PC-9 (cell line): ENCODE results near the gene NUDT16L1. TPM values are rescaled to one million over a fixed set of nuclear protein-coding genes. Genes with fewer than 3 reads are reported as not detected.

Source experiments
- BruUV-seq: library from RNA; stranded (reverse); fragments of 400-500 nt; replicated peaks from 2 replicates; lab custom pipeline; 2021; lab: Mats Ljungman, UMichigan
- CTCF ChIA-PET: fragments of 300-600 bp; sonication (Branson Sonifier 250); formaldehyde crosslinking; loops from one replicate; lab custom pipeline; 2022; ENCODE audit warnings: antibody characterized with exemption; lab: Charles Lee
- POLR2A ChIA-PET: fragments of 300-600 bp; sonication (Branson Sonifier 250); formaldehyde crosslinking; loops from one replicate; lab custom pipeline; 2022; ENCODE audit warnings: antibody characterized with exemption; ENCODE audit not compliant: unreplicated experiment; lab: Charles Lee
- DNase-seq, 2 experiments: peaks; one replicate each; pipeline versions ENCODE4 v3.0.0 to v3.0.0-alpha.2; 2015 to 2022; ENCODE audit warnings: mixed read lengths in 1 of 2
- H2AFZ ChIP-seq: fragments of 200-600 bp; sonication (generic); 2 replicates; pipeline ENCODE4 v1.8.1; 2017; ENCODE audit warnings: antibody characterized with exemption
- H3F3A ChIP-seq: fragments of 200-600 bp; sonication (generic); 2 replicates; pipeline ENCODE4 v1.8.1; 2017; ENCODE audit warnings: antibody characterized with exemption, mild to moderate bottlenecking, low read depth; ENCODE audit not compliant: insufficient read depth
- H3K27ac ChIP-seq: fragments of 200-600 bp; sonication (generic); 2 replicates; pipeline ENCODE4 v1.6.1; 2016; ENCODE audit warnings: mixed run types
- H3K27me3 ChIP-seq: fragments of 200-600 bp; sonication (generic); 2 replicates; pipeline ENCODE4 v1.6.1; 2016; ENCODE audit warnings: low read depth, mixed run types; ENCODE audit not compliant: insufficient read depth
- H3K36me3 ChIP-seq: fragments of 200-600 bp; sonication (generic); 2 replicates; pipeline ENCODE4 v1.6.1; 2016; ENCODE audit warnings: low read depth, mixed run types
- H3K4me1 ChIP-seq: fragments of 200-600 bp; sonication (generic); replicated peaks from 2 replicates; pipeline ENCODE4 v1.6.1; 2016; ENCODE audit warnings: mixed run types; ENCODE audit not compliant: insufficient read depth
- H3K4me2 ChIP-seq: fragments of 200-600 bp; sonication (generic); 2 replicates; pipeline ENCODE4 v1.6.1; 2017; ENCODE audit warnings: mixed run types
- H3K4me3 ChIP-seq: fragments of 200-600 bp; sonication (generic); 2 replicates; pipeline ENCODE4 v1.6.1; 2016; ENCODE audit warnings: mixed run types
- H3K79me2 ChIP-seq: fragments of 200-600 bp; sonication (generic); 2 replicates; pipeline ENCODE4 v1.6.1; 2017; ENCODE audit warnings: low read depth, mixed run types
- H3K9me2 ChIP-seq: fragments of 200-600 bp; sonication (generic); 2 replicates; pipeline ENCODE4 v1.8.1; 2017; ENCODE audit warnings: mild to moderate bottlenecking; ENCODE audit not compliant: insufficient read depth
- H3K9me3 ChIP-seq: fragments of 200-600 bp; sonication (generic); 2 replicates; pipeline ENCODE4 v1.8.1; 2016; ENCODE audit warnings: low read depth; ENCODE audit not compliant: insufficient read depth
- H4K20me1 ChIP-seq: fragments of 200-600 bp; sonication (generic); 2 replicates; pipeline ENCODE4 v1.8.1; 2017; ENCODE audit not compliant: insufficient read depth
- CTCF ChIP-seq: fragments of 200-600 bp; sonication (generic); conservative IDR thresholded peaks from 2 replicates; pipeline ENCODE4 v1.6.1; 2017; ENCODE audit warnings: mixed run types, antibody characterized with exemption, mild to moderate bottlenecking, moderate library complexity
- EZH2 ChIP-seq: fragments of 200-600 bp; sonication (generic); IDR thresholded peaks from 2 replicates; pipeline ENCODE4 v1.8.0; 2017; ENCODE audit warnings: antibody characterized with exemption, low read depth
- intact Hi-C: fragments of 100-400 bp; cut with micrococcal nuclease; formaldehyde crosslinking; loops from one replicate; pipeline ENCODE4 v1.10.0; 2022; ENCODE audit not compliant: unreplicated experiment
- total RNA-seq: library from RNA; stranded (reverse); gene quantifications from 2 replicates; pipeline ENCODE4 v1.2.3, GENCODE V29; 2021

NUDT16L1 gene
- total RNA-seq, 1 experiment from 2014 or later, result 25.7 TPM

GRCh38 chr16:4726616-4727015 is 33.3 kb downstream of the NUDT16L1 start:
- no peaks in the 10 kb centered on the region; the same call in 1 of the 2 replicates for H3K79me2 ChIP-seq
- H3K36me3 ChIP-seq, result peaks cover 8% of the 10 kb centered on the region
- no TSS peak for BruUV-seq
- H3K4me1 ChIP-seq, result no peaks in the 10 kb centered on the region
- no peak overlapping the region for H3K27ac ChIP-seq
- no peaks in the 10 kb centered on the region for H3K27me3 ChIP-seq
- H3K9me3 ChIP-seq, result no peaks in the 10 kb centered on the region
- no peak overlapping the region for H3K4me3 ChIP-seq
- no peak overlapping the region for H2AFZ ChIP-seq
- H4K20me1 ChIP-seq, result 0 out of 2 replicates have a peak, but pooled peaks cover 3% of the 10 kb centered on the region
- H3F3A ChIP-seq, result peaks cover 4% of the 10 kb centered on the region; the same call in 1 of the 2 replicates
- no peaks in the 10 kb centered on the region for H3K9me2 ChIP-seq
- intact Hi-C loops, result no loop called here
- POLR2A ChIA-PET, result no interaction called here
- no peak for DNase-seq
- CTCF ChIA-PET, result no interaction called here
- no peak overlapping the region for H3K4me2 ChIP-seq
- TF ChIP-seq CTCF, result no peak
- no peak for TF ChIP-seq EZH2

- H2AFZ ChIP-seq, result no peak overlapping the region
- no peaks in the 10 kb centered on the region for H3K9me3 ChIP-seq
- H3K36me3 ChIP-seq, result peaks cover 8% of the 10 kb centered on the region
- no peaks in the 10 kb centered on the region for H3K9me2 ChIP-seq
- intact Hi-C loops, result no loop called here
- POLR2A ChIA-PET, result no interaction called here
- CTCF ChIA-PET, result no interaction called here
- 0 out of 2 replicates have a peak, but pooled peaks cover 3% of the 10 kb centered on the region for H4K20me1 ChIP-seq
- peaks cover 19% of the 10 kb centered on the region for H3K79me2 ChIP-seq
- H3K27ac ChIP-seq, result no peak overlapping the region
- H3K27me3 ChIP-seq, result no peaks in the 10 kb centered on the region
- H3K4me3 ChIP-seq, result no peak overlapping the region
- H3F3A ChIP-seq, result peaks cover 5% of the 10 kb centered on the region; the same call in 1 of the 2 replicates
- no TSS peak for BruUV-seq
- TF ChIP-seq CTCF (no peak), EZH2 (no peak)
- DNase-seq, result no peak
- H3K4me2 ChIP-seq, result no peak overlapping the region
- H3K4me1 ChIP-seq, result peaks cover 4% of the 10 kb centered on the region
Observed at GRCh38 chr16:4728676-4729075, 35.3 kb downstream of the NUDT16L1 start.

GRCh38 chr16:4729876-4730275 is 36.5 kb downstream of the NUDT16L1 start:
- Histone ChIP-seq H3K9me2 (no peaks in the 10 kb centered on the region), H3K4me2 (no peak overlapping the region), H3K9me3 (no peaks in the 10 kb centered on the region), H3K36me3 (peaks cover 8% of the 10 kb centered on the region), H3K79me2 (peaks cover 21% of the 10 kb centered on the region), H3K27ac (no peak overlapping the region), H3K4me3 (no peak overlapping the region), H2AFZ (no peak overlapping the region), H3K27me3 (no peaks in the 10 kb centered on the region), H3F3A (peaks cover 14% of the 10 kb centered on the region), H4K20me1 (0 out of 2 replicates have a peak, but pooled peaks cover 3% of the 10 kb centered on the region), H3K4me1 (peaks cover 4% of the 10 kb centered on the region)
- CTCF ChIA-PET, result no interaction called here
- intact Hi-C loops, result loop anchor here (5.0 kb wide), 1 partner anchor 227 kb away; the partner anchor contains the start of gene SEC14L5
- POLR2A ChIA-PET, result no interaction called here
- no peak for DNase-seq
- BruUV-seq, result no TSS peak
- no peak for TF ChIP-seq CTCF
- TF ChIP-seq EZH2, result no peak
